Heart left ventricle (tissue), 13 donors: ENCODE data around the gene ARID5A.

Experiments
- POLR2A ChIP-seq, 2 donors: fragments of 450-650 bp; IDR thresholded peaks; one replicate each; pipeline ENCODE4 v1.6.1; 2017; ENCODE audit warnings: antibody characterized with exemption in 2 of 2, mild to moderate bottlenecking in 2 of 2, moderate library complexity in 2 of 2
- TF ChIP-seq, protein P1 (sequence below), 12 donors: fragments of 200-600 bp; sonication (generic) in 4 of 12; IDR thresholded peaks; one replicate each; pipeline versions ENCODE4 v1.5.0 to v1.8.0; 2018 to 2022; ENCODE audit warnings: antibody characterized with exemption in 12 of 12, mild to moderate bottlenecking in 5 of 12
- donor health status: ischemic (EF 13 %, LVEDD 7.1; RV severe dilation, severe dysfunction).
- donor health status: DM: no; HTN: yes; CAD: no.
- donor health status: DM: no; HTN: no; CAD: no.
- donor health status: ischemic (EF 25% LVEDD 6.9; RV normal size, moderate dysfunction).
- donor health status: ischemic (EF 25% LVEDD 5.7; RV mildly dilated, moderate dysfunction).
- donor health status: ischemic (EF 35%, LVEDD 5.7; RV mildly dilated, moderate dysfunction).
- donor health status: nonischemic (EF 11% LVEDD 7.7; RV severe dilation, severe dysfunction).
- donor health status: DM: yes; HTN: yes; CAD: no.
- donor health status: PGD.
- donor health status: ischemic (EF 29% LVEDD 5.4; RV normal size, mild dysfunction).
- donor health status: nonischemic (EF 23%, LVEDD 6.1; RV moderate dilation, normal function).

DNA sequence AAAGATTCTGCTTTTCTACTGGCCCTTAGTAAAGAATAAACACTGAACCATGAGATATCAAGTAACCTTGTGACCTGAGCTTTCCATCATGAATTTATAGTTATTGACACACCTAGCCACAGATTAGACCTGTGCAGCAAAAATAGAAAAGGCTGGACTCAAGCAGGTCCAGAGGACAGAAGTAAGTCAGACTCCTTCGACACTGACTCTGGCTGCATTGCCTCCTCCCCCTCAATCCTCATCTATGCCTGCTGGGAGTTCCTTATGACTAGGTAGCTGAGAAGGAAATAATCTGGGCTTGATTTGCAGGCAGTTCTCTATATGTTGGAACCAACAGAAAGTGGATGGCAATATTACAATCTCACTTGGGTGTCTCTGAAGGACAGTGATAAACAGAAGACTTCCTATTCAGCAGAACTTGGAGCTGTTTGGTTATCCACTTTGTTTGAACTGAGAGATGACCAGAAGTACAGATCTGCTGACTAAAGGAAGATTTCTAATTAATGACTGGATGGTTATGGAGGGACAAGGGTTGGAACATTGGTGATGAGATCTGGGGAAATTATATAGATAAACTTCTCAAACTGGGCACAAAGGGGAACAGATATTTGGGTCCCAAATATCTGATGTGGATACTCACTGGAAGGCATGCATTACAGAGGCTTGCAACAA is 39.4 kb downstream of the ARID5A start:
- TF ChIP-seq POLR2A (IDR thresholded peaks at IDR 0.05), result no peak
- TF ChIP-seq, protein P1, sequence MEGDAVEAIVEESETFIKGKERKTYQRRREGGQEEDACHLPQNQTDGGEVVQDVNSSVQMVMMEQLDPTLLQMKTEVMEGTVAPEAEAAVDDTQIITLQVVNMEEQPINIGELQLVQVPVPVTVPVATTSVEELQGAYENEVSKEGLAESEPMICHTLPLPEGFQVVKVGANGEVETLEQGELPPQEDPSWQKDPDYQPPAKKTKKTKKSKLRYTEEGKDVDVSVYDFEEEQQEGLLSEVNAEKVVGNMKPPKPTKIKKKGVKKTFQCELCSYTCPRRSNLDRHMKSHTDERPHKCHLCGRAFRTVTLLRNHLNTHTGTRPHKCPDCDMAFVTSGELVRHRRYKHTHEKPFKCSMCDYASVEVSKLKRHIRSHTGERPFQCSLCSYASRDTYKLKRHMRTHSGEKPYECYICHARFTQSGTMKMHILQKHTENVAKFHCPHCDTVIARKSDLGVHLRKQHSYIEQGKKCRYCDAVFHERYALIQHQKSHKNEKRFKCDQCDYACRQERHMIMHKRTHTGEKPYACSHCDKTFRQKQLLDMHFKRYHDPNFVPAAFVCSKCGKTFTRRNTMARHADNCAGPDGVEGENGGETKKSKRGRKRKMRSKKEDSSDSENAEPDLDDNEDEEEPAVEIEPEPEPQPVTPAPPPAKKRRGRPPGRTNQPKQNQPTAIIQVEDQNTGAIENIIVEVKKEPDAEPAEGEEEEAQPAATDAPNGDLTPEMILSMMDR (IDR thresholded peaks at IDR 0.05), result no peak
